SK-N-SH treated with all-trans-retinoic acid at 6 μM for 48 hours (cell line): Measurements from ENCODE around the gene ZNF646.

Experiments
- CREB5 ChIP-seq: fragments of 250-450 bp; sonication (Bioruptor Pico); IDR thresholded peaks from 2 replicates; pipeline ENCODE4 v1.5.1; 2020; ENCODE audit warnings: low read depth, mild to moderate bottlenecking, moderate library complexity
- ISL1 ChIP-seq: fragments of 250-450 bp; sonication (Bioruptor Pico); IDR thresholded peaks from 2 replicates; pipeline ENCODE4 v2.1.2; 2022; ENCODE audit warnings: mild to moderate bottlenecking, moderate library complexity
- POU6F1 ChIP-seq: fragments of 250-450 bp; sonication (Bioruptor Pico); IDR thresholded peaks from 2 replicates; pipeline ENCODE4 v1.8.0; 2021; ENCODE audit warnings: low read depth, mild to moderate bottlenecking, moderate library complexity, borderline replicate concordance
- ZNF70 ChIP-seq: fragments of 450-650 bp; formaldehyde crosslinking; IDR thresholded peaks from 2 replicates; pipeline ENCODE4 v1.5.0; 2020; ENCODE audit warnings: mild to moderate bottlenecking, moderate library complexity

GRCh38 chr16:31094088-31094423 lies 19.8 kb downstream of the ZNF646 start:
- TF ChIP-seq POU6F1 (CRISPR knock-in tag) (no peak), ZNF70 (no peak), ISL1 (CRISPR knock-in tag) (no peak), CREB5 (no peak)
